Subcutaneous adipose tissue (tissue), 4 donors: ENCODE data around the gene LARGE1. TPM values are rescaled to one million over a fixed set of nuclear protein-coding genes. Genes with fewer than 3 reads are reported as not detected.

Experiments
- CTCF ChIP-seq: fragments of 450-650 bp; IDR thresholded peaks from one replicate; pipeline ENCODE4 v1.5.1; 2016; ENCODE audit warnings: low read depth, mild to moderate bottlenecking, control low read depth, antibody characterized with exemption, moderate library complexity
- total RNA-seq, 4 donors: library from RNA; depleted of rRNA; stranded (reverse); fragments of >200 nt; gene quantifications; one replicate each; pipeline ENCODE4 v1.1.0, GENCODE V29; 2016

LARGE1 gene
- total RNA-seq, 4 donors from 2014 or later, result 19.4 to 28.8 (median 22.1) TPM

GRCh38 chr22:33888821-33889220 is 31.5 kb downstream of the LARGE1 start:
- TF ChIP-seq CTCF, result no peak

GRCh38 chr22:33887173-33887572 is 33.1 kb downstream of the LARGE1 start:
- no peak for TF ChIP-seq CTCF

- TF ChIP-seq CTCF, result no peak
These were observed 33.6 kb downstream of the LARGE1 start for GRCh38 chr22:33886696-33887095.

- TF ChIP-seq CTCF, result no peak
These were observed 35.4 kb downstream of the LARGE1 start for GRCh38 chr22:33884829-33885228.

GRCh38 chr22:33883961-33884808 is 36.1 kb downstream of the LARGE1 start:
- no peak for TF ChIP-seq CTCF

GRCh38 chr22:33883561-33883960 is 36.7 kb downstream of the LARGE1 start:
- no peak for TF ChIP-seq CTCF

GRCh38 chr22:33882991-33883390 is 37.3 kb downstream of the LARGE1 start:
- TF ChIP-seq CTCF, result no peak
